Astrocyte of the cerebellum (primary cell): ENCODE data around the gene CST9.

Experiments used
- DNase-seq: peaks from one replicate; pipeline ENCODE4 v3.0.0-alpha.2; 2011; ENCODE audit warnings: low read depth
- H3K4me3 ChIP-seq: 2 replicates; pipeline ENCODE4 v1.5.1; 2011; ENCODE audit warnings: mild to moderate bottlenecking, low read depth, low read length, moderate library complexity
- in situ Hi-C: cut with HindIII; loops from 2 replicates; pipeline ENCODE4 v1.10.0; 2017; ENCODE audit warnings: low sequenced_read_pairs
- TF ChIP-seq, protein P1 (sequence below): IDR thresholded peaks from 2 replicates; pipeline ENCODE4 v1.5.1; 2012; ENCODE audit warnings: low read length, low read depth, moderate library complexity, mild to moderate bottlenecking; ENCODE audit errors: missing control alignments

Gene CST9

DNA sequence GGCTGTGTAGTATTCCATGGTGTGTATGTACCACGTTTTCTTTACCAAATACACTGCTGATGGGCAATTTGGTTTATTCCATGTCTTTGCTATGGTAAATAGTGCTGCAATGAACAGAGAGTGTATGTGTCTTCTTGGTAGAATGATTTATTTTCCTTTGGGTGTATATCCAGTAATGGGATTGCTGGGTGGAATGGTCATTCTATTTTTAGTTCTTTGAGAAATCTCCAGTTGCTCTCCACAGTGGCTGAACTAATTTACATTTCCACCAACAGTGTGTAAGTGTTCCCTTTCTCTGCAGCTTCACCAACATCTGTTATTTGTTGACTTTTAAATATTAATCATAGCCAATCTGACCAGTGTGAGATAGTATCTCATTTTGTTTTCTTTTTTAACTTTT lies 51.3 kb downstream of the CST9 start:
- in situ Hi-C loops, result no loop called here
- no peak for DNase-seq
- TF ChIP-seq, protein P1, sequence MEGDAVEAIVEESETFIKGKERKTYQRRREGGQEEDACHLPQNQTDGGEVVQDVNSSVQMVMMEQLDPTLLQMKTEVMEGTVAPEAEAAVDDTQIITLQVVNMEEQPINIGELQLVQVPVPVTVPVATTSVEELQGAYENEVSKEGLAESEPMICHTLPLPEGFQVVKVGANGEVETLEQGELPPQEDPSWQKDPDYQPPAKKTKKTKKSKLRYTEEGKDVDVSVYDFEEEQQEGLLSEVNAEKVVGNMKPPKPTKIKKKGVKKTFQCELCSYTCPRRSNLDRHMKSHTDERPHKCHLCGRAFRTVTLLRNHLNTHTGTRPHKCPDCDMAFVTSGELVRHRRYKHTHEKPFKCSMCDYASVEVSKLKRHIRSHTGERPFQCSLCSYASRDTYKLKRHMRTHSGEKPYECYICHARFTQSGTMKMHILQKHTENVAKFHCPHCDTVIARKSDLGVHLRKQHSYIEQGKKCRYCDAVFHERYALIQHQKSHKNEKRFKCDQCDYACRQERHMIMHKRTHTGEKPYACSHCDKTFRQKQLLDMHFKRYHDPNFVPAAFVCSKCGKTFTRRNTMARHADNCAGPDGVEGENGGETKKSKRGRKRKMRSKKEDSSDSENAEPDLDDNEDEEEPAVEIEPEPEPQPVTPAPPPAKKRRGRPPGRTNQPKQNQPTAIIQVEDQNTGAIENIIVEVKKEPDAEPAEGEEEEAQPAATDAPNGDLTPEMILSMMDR, result no peak
- no peak overlapping the region for H3K4me3 ChIP-seq
